K562 (cell line): ENCODE measurements around the gene PRC1. TPM values are rescaled to one million over a fixed set of nuclear protein-coding genes. Genes with fewer than 3 reads are reported as not detected.

ENCODE experiments used
- ARHGAP35 ChIP-seq: fragments of 450-650 bp; IDR thresholded peaks from 2 replicates; pipeline ENCODE4 v1.6.1; 2018; ENCODE audit not compliant: partially characterized antibody
- BCOR ChIP-seq: fragments of 450-650 bp; IDR thresholded peaks from 2 replicates; pipeline ENCODE4 v1.6.1; 2016
- CBX1 ChIP-seq: sonication (generic); IDR thresholded peaks from 2 replicates; pipeline ENCODE4 v1.6.1; 2016; ENCODE audit warnings: antibody characterized with exemption, low read depth, mild to moderate bottlenecking
- EGR1 ChIP-seq: fragments of 450-650 bp; conservative IDR thresholded peaks from 2 replicates; pipeline ENCODE4 v1.6.1; 2017; ENCODE audit warnings: mild to moderate bottlenecking
- ILF3 ChIP-seq: fragments of 450-650 bp; IDR thresholded peaks from 2 replicates; pipeline ENCODE4 v1.6.1; 2018; ENCODE audit warnings: antibody characterized with exemption, mild to moderate bottlenecking, moderate library complexity, borderline replicate concordance
- MCM2 ChIP-seq: fragments of 450-650 bp; IDR thresholded peaks from 2 replicates; pipeline ENCODE4 v1.6.1; 2017; ENCODE audit warnings: low read depth, mild to moderate bottlenecking
- PML ChIP-seq: IDR thresholded peaks from 2 replicates; pipeline ENCODE4 v1.6.1; 2012; ENCODE audit warnings: low read length, inconsistent platforms
- RAD21 ChIP-seq, 2 experiments: fragments of 250-450 bp in 1 of 2; fragments of 450-650 bp in 1 of 2; sonication (Bioruptor Pico) in 1 of 2; formaldehyde crosslinking in 1 of 2; IDR thresholded peaks in 1 of 2; conservative IDR thresholded peaks in 1 of 2; 2 replicates each; pipeline versions ENCODE4 v1.4.0 to v1.8.0; 2020 to 2022; ENCODE audit warnings: mild to moderate bottlenecking in 2 of 2, moderate library complexity in 1 of 2
- RB1 ChIP-seq: fragments of 450-650 bp; IDR thresholded peaks from 2 replicates; pipeline ENCODE4 v1.6.1; 2017; ENCODE audit warnings: low read depth, mild to moderate bottlenecking
- SIN3B ChIP-seq: fragments of 450-650 bp; IDR thresholded peaks from 2 replicates; pipeline ENCODE4 v1.6.1; 2017; ENCODE audit warnings: low read depth, mild to moderate bottlenecking, moderate library complexity
- STAT5A ChIP-seq: IDR thresholded peaks from 2 replicates; pipeline ENCODE4 v1.6.1; 2012; ENCODE audit warnings: low read length, inconsistent platforms, borderline replicate concordance
- TAF15 ChIP-seq: fragments of 200-400 bp; formaldehyde crosslinking; IDR thresholded peaks from 2 replicates; pipeline ENCODE4 v1.6.1; 2017; ENCODE audit warnings: mild to moderate bottlenecking, low read depth, low read length, moderate library complexity
- ZNF124 ChIP-seq: sonication (generic); formaldehyde crosslinking; IDR thresholded peaks from 2 replicates; pipeline ENCODE4 v1.8.1; 2022; ENCODE audit warnings: missing genetic modification reagents
- ZNF695 ChIP-seq: fragments of 450-650 bp; formaldehyde crosslinking; IDR thresholded peaks from 2 replicates; pipeline ENCODE4 v1.4.0; 2020; ENCODE audit warnings: mild to moderate bottlenecking, moderate library complexity
- polyA plus RNA-seq, 8 experiments: library from polyadenylated mRNA; depleted of rRNA in 4 of 8; stranded (reverse) in 5 of 8; unstranded in 3 of 8; fragments of >200 nt; fragmentation: Nextera tagmentation in 2 of 8; fragmentation: Illumina TruSeq in 1 of 8; extraction: Ambion mirVana in 2 of 8; extraction: Trizol in 1 of 8; gene quantifications; 2 replicates each; pipeline versions ENCODE4 v1.2.1 to v1.2.3, GENCODE V29; 2011 to 2014; ENCODE audit warnings: inconsistent platforms in 1 of 8, missing spikeins in 1 of 8
- total RNA-seq, 7 experiments: library from RNA; depleted of rRNA in 6 of 7; stranded (reverse); fragments of >200 nt in 6 of 7; fragmentation: Illumina TruSeq in 2 of 7; extraction: Trizol in 2 of 7; gene quantifications; 2 replicates each; pipeline versions ENCODE4 v1.2.1 to v1.2.3, GENCODE V29; 2011 to 2021; ENCODE audit warnings: low replicate concordance in 1 of 7
- TF ChIP-seq, protein P1 (sequence below), 2 experiments: fragments of 450-650 bp; IDR thresholded peaks; 2 replicates each; pipeline ENCODE4 v1.6.1; 2018; ENCODE audit warnings: mild to moderate bottlenecking in 2 of 2, low read depth in 1 of 2; ENCODE audit not compliant: partially characterized antibody in 2 of 2
- TF ChIP-seq, protein P2 (sequence below): fragments of 250-450 bp; sonication (Bioruptor Pico); IDR thresholded peaks from 2 replicates; pipeline ENCODE4 v1.8.0; 2021; ENCODE audit warnings: borderline replicate concordance, mild to moderate bottlenecking, moderate library complexity; ENCODE audit not compliant: poor library complexity, severe bottlenecking
- TF ChIP-seq, protein P3 (sequence below): conservative IDR thresholded peaks from 2 replicates; pipeline ENCODE4 v1.6.1; 2011; ENCODE audit warnings: low read depth, mild to moderate bottlenecking, low read length; ENCODE audit not compliant: control insufficient read depth
- TF ChIP-seq, protein P4 (sequence below): fragments of 450-650 bp; IDR thresholded peaks from 2 replicates; pipeline ENCODE4 v1.6.1; 2017; ENCODE audit warnings: antibody characterized with exemption, mild to moderate bottlenecking

The PRC1 gene
- total and polyA plus RNA-seq, 9 of the 15 experiments (the other 6 are each of a cell fraction or from before 2014, with no cell fraction given): 156 to 391 (median 240) TPM

DNA sequence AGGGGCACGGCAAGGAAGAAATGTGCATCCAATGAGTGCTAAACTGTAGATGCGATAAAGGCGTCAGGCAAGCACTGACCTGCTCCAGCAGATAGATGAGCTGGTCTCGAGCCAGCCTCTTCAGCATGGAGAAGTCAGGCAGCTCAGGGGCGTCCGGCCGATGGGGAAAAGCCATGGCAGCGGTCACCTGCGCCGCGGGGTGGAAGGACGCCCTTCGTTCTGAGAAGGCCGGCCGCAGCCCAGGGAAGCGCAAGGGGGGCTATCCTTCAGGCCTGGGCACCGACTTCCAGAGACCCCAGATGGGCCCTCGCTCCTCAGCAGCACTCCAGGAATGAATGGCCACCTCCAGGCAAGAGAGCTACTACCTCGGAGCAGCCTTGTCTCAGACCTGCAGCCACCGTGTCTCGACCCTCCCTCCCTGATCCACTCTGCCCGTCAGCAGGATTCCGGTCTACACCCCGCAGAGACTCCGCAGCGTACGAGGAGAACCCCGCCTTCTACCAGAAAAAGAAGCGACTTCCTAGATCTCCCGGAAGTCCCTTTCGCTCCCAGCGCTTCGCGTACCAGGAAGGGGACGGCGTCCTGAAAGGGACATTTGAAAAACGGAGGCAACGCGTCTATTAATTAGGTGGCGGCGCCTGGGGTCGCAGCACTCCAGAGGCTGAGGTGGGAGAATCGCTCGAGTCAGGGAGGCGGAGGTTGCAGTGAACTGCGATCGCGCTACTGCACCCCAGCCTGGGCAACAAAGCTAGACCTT lies 27.9 kb upstream of the PRC1 start, which contains the start of gene VPS33B (continued):
- TF ChIP-seq, protein P1, sequence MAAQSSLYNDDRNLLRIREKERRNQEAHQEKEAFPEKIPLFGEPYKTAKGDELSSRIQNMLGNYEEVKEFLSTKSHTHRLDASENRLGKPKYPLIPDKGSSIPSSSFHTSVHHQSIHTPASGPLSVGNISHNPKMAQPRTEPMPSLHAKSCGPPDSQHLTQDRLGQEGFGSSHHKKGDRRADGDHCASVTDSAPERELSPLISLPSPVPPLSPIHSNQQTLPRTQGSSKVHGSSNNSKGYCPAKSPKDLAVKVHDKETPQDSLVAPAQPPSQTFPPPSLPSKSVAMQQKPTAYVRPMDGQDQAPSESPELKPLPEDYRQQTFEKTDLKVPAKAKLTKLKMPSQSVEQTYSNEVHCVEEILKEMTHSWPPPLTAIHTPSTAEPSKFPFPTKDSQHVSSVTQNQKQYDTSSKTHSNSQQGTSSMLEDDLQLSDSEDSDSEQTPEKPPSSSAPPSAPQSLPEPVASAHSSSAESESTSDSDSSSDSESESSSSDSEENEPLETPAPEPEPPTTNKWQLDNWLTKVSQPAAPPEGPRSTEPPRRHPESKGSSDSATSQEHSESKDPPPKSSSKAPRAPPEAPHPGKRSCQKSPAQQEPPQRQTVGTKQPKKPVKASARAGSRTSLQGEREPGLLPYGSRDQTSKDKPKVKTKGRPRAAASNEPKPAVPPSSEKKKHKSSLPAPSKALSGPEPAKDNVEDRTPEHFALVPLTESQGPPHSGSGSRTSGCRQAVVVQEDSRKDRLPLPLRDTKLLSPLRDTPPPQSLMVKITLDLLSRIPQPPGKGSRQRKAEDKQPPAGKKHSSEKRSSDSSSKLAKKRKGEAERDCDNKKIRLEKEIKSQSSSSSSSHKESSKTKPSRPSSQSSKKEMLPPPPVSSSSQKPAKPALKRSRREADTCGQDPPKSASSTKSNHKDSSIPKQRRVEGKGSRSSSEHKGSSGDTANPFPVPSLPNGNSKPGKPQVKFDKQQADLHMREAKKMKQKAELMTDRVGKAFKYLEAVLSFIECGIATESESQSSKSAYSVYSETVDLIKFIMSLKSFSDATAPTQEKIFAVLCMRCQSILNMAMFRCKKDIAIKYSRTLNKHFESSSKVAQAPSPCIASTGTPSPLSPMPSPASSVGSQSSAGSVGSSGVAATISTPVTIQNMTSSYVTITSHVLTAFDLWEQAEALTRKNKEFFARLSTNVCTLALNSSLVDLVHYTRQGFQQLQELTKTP (IDR thresholded peaks at IDR 0.05; ENCODE audit: low read depth in 1 of 2, partially characterized antibody in 2 of 2): no peak
- TF ChIP-seq ZNF695 (CRISPR knock-in tag) (no peak), EGR1 (no peak), PML (no peak), STAT5A (no peak; the same call in 1 of the 2 replicates), SIN3B (peak; percentile 54; the same call in 1 of the 2 replicates), ILF3 (no peak), TAF15 (no peak), ZNF124 (CRISPR knock-in tag) (no peak), RB1 (peak; percentile 63), BCOR (no peak), ARHGAP35 (no peak), RAD21 (CRISPR knock-in tag; conservative IDR thresholded peaks at IDR 0.05 in 1 of 2, IDR thresholded peaks at IDR 0.05 in 1 of 2) (no peak), CBX1 (no peak), MCM2 (no peak)
- TF ChIP-seq, protein P2, sequence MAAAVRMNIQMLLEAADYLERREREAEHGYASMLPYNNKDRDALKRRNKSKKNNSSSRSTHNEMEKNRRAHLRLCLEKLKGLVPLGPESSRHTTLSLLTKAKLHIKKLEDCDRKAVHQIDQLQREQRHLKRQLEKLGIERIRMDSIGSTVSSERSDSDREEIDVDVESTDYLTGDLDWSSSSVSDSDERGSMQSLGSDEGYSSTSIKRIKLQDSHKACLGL: no peak
- TF ChIP-seq, protein P3, sequence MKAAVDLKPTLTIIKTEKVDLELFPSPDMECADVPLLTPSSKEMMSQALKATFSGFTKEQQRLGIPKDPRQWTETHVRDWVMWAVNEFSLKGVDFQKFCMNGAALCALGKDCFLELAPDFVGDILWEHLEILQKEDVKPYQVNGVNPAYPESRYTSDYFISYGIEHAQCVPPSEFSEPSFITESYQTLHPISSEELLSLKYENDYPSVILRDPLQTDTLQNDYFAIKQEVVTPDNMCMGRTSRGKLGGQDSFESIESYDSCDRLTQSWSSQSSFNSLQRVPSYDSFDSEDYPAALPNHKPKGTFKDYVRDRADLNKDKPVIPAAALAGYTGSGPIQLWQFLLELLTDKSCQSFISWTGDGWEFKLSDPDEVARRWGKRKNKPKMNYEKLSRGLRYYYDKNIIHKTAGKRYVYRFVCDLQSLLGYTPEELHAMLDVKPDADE: peak; percentile 55
- TF ChIP-seq, protein P4, sequence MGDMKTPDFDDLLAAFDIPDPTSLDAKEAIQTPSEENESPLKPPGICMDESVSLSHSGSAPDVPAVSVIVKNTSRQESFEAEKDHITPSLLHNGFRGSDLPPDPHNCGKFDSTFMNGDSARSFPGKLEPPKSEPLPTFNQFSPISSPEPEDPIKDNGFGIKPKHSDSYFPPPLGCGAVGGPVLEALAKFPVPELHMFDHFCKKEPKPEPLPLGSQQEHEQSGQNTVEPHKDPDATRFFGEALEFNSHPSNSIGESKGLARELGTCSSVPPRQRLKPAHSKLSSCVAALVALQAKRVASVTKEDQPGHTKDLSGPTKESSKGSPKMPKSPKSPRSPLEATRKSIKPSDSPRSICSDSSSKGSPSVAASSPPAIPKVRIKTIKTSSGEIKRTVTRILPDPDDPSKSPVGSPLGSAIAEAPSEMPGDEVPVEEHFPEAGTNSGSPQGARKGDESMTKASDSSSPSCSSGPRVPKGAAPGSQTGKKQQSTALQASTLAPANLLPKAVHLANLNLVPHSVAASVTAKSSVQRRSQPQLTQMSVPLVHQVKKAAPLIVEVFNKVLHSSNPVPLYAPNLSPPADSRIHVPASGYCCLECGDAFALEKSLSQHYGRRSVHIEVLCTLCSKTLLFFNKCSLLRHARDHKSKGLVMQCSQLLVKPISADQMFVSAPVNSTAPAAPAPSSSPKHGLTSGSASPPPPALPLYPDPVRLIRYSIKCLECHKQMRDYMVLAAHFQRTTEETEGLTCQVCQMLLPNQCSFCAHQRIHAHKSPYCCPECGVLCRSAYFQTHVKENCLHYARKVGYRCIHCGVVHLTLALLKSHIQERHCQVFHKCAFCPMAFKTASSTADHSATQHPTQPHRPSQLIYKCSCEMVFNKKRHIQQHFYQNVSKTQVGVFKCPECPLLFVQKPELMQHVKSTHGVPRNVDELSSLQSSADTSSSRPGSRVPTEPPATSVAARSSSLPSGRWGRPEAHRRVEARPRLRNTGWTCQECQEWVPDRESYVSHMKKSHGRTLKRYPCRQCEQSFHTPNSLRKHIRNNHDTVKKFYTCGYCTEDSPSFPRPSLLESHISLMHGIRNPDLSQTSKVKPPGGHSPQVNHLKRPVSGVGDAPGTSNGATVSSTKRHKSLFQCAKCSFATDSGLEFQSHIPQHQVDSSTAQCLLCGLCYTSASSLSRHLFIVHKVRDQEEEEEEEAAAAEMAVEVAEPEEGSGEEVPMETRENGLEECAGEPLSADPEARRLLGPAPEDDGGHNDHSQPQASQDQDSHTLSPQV: no peak
